GM23338 (cell line): Measurements from ENCODE around the gene ARL15. TPM values are rescaled to one million over a fixed set of nuclear protein-coding genes. Genes with fewer than 3 reads are reported as not detected.

Source experiments
- ATAC-seq: fragments of 200-7000 bp; cut with Tn5 transposase; 3 replicates; pipeline ENCODE4 v1.9.1; 2020
- DNase-seq: peaks from one replicate; pipeline ENCODE4 v3.0.0-alpha.2; 2015; ENCODE audit warnings: low spot score
- H2AFZ ChIP-seq: fragments of 200-600 bp; sonication (generic); 2 replicates; pipeline ENCODE4 v1.8.0; 2016; ENCODE audit warnings: antibody characterized with exemption, mild to moderate bottlenecking, moderate library complexity
- H3F3A ChIP-seq: fragments of 200-600 bp; sonication (generic); replicated peaks from 2 replicates; pipeline ENCODE4 v1.8.0; 2017; ENCODE audit warnings: antibody characterized with exemption, mixed run types, low read depth
- H3K27ac ChIP-seq: fragments of 200-600 bp; sonication (generic); 2 replicates; pipeline ENCODE4 v1.6.1; 2016; ENCODE audit warnings: low read depth
- H3K27me3 ChIP-seq: fragments of 200-600 bp; sonication (generic); 2 replicates; pipeline ENCODE4 v1.8.0; 2016; ENCODE audit warnings: mild to moderate bottlenecking, mixed run types, moderate library complexity; ENCODE audit not compliant: insufficient read depth
- H3K36me3 ChIP-seq: fragments of 200-600 bp; sonication (generic); 2 replicates; pipeline ENCODE4 v1.8.0; 2016; ENCODE audit warnings: mild to moderate bottlenecking; ENCODE audit not compliant: insufficient read depth
- H3K4me1 ChIP-seq: fragments of 200-600 bp; sonication (generic); 2 replicates; pipeline ENCODE4 v1.8.0; 2016; ENCODE audit warnings: mild to moderate bottlenecking, moderate library complexity; ENCODE audit not compliant: insufficient read depth
- H3K4me2 ChIP-seq: fragments of 200-600 bp; sonication (generic); 2 replicates; pipeline ENCODE4 v1.7.1; 2017; ENCODE audit warnings: mixed run types
- H3K4me3 ChIP-seq: fragments of 200-600 bp; sonication (generic); 2 replicates; pipeline ENCODE4 v1.6.1; 2016; ENCODE audit warnings: mixed run types
- H3K79me2 ChIP-seq: fragments of 200-600 bp; sonication (generic); replicated peaks from 2 replicates; pipeline ENCODE4 v1.8.0; 2017; ENCODE audit warnings: mild to moderate bottlenecking; ENCODE audit not compliant: insufficient read depth
- H3K9me2 ChIP-seq: fragments of 200-600 bp; sonication (generic); 2 replicates; pipeline ENCODE4 v1.8.0; 2017; ENCODE audit not compliant: insufficient read depth
- H4K20me1 ChIP-seq: fragments of 200-600 bp; sonication (generic); replicated peaks from 2 replicates; pipeline ENCODE4 v1.8.0; 2017; ENCODE audit warnings: mild to moderate bottlenecking; ENCODE audit not compliant: insufficient read depth
- H3K27ac Mint-ChIP-seq: 2 replicates; pipeline ENCODE4 v1.8.0; 2020; ENCODE audit warnings: inconsistent platforms, mild to moderate bottlenecking, moderate library complexity, mixed read lengths
- H3K27me3 Mint-ChIP-seq: 3 replicates; pipeline ENCODE4 v1.8.0; 2022; ENCODE audit warnings: low read depth, mild to moderate bottlenecking, moderate library complexity, mixed read lengths, inconsistent platforms; ENCODE audit not compliant: insufficient read depth, poor library complexity
- H3K36me3 Mint-ChIP-seq: 3 replicates; pipeline ENCODE4 v1.8.0; 2021; ENCODE audit warnings: low read depth, mild to moderate bottlenecking, inconsistent platforms, moderate library complexity, mixed read lengths
- H3K4me1 Mint-ChIP-seq: 3 replicates; pipeline ENCODE4 v1.8.0; 2020; ENCODE audit warnings: mild to moderate bottlenecking, inconsistent platforms, mixed read lengths
- H3K4me3 Mint-ChIP-seq: 3 replicates; pipeline ENCODE4 v1.8.0; 2021; ENCODE audit warnings: moderate library complexity, mild to moderate bottlenecking, inconsistent platforms, mixed read lengths
- H3K9me3 Mint-ChIP-seq: 3 replicates; pipeline ENCODE4 v1.8.0; 2020; ENCODE audit warnings: moderate library complexity, mild to moderate bottlenecking, inconsistent platforms, mixed read lengths
- CREB1 ChIP-seq: fragments of 250-450 bp; sonication (Bioruptor Pico); IDR thresholded peaks from 2 replicates; pipeline ENCODE4 v1.5.0; 2020; ENCODE audit warnings: low read depth, mild to moderate bottlenecking, moderate library complexity
- EZH2 ChIP-seq: fragments of 200-600 bp; sonication (generic); IDR thresholded peaks from one replicate; pipeline ENCODE4 v1.8.0; 2017; ENCODE audit warnings: antibody characterized with exemption, mild to moderate bottlenecking, low read depth; ENCODE audit not compliant: unreplicated experiment
- EZH2phosphoT487 ChIP-seq: fragments of 200-600 bp; sonication (generic); IDR thresholded peaks from one replicate; pipeline ENCODE4 v1.8.1; 2018; ENCODE audit warnings: antibody characterized with exemption; ENCODE audit not compliant: unreplicated experiment
- JUNB ChIP-seq: IDR thresholded peaks from one replicate; pipeline ENCODE4 v1.6.1; 2016; ENCODE audit warnings: antibody characterized with exemption; ENCODE audit not compliant: unreplicated experiment
- NANOG ChIP-seq: IDR thresholded peaks from 2 replicates; pipeline ENCODE4 v1.6.1; 2016; ENCODE audit warnings: antibody characterized with exemption, borderline replicate concordance
- POLR2AphosphoS5 ChIP-seq: IDR thresholded peaks from 2 replicates; pipeline ENCODE4 v1.6.1; 2016; ENCODE audit warnings: antibody characterized with exemption, low read depth
- STAT1 ChIP-seq: IDR thresholded peaks from one replicate; pipeline ENCODE4 v1.6.1; 2016; ENCODE audit warnings: antibody characterized with exemption; ENCODE audit not compliant: unreplicated experiment
- ZNF114 ChIP-seq: fragments of 250-450 bp; sonication (Bioruptor Pico); IDR thresholded peaks from 2 replicates; pipeline ENCODE4 v1.5.0; 2020; ENCODE audit warnings: mild to moderate bottlenecking, moderate library complexity
- ZNF331 ChIP-seq: fragments of 250-450 bp; sonication (Bioruptor Pico); IDR thresholded peaks from 2 replicates; pipeline ENCODE4 v1.5.0; 2020; ENCODE audit warnings: low read depth, mild to moderate bottlenecking, moderate library complexity
- ZNF462 ChIP-seq: fragments of 250-450 bp; sonication (Bioruptor Pico); IDR thresholded peaks from 2 replicates; pipeline ENCODE4 v1.5.0; 2020; ENCODE audit warnings: mild to moderate bottlenecking, moderate library complexity
- polyA plus RNA-seq: library from polyadenylated mRNA; unstranded; fragments of >200 nt; fragmentation: Nextera tagmentation; extraction: Ambion mirVana; gene quantifications from 2 replicates; pipeline ENCODE4 v1.2.1, GENCODE V29; 2016
- total RNA-seq: library from RNA; depleted of rRNA; stranded (reverse); fragments of >200 nt; shearing (Covaris generic); gene quantifications from 2 replicates; pipeline ENCODE4 v1.2.3, GENCODE V29; 2014
- TF ChIP-seq, protein P1 (sequence below): IDR thresholded peaks from one replicate; pipeline ENCODE4 v1.6.1; 2018; ENCODE audit warnings: antibody characterized with exemption; ENCODE audit not compliant: unreplicated experiment
- TF ChIP-seq, protein P2 (sequence below): IDR thresholded peaks from 2 replicates; pipeline ENCODE4 v1.6.1; 2016; ENCODE audit warnings: antibody characterized with exemption
- TF ChIP-seq, protein P3 (sequence below), 2 experiments: fragments of 200-600 bp in 1 of 2; sonication (generic) in 1 of 2; conservative IDR thresholded peaks; 2 replicates each; pipeline versions ENCODE4 v1.5.1 to v1.6.1; 2016 to 2017; ENCODE audit warnings: antibody characterized with exemption in 2 of 2, low read depth in 2 of 2, mild to moderate bottlenecking in 2 of 2, moderate library complexity in 1 of 2

The ARL15 gene
- total and polyA plus RNA-seq, 2 experiments from 2014 or later = 13.0 to 54.0 TPM

DNA sequence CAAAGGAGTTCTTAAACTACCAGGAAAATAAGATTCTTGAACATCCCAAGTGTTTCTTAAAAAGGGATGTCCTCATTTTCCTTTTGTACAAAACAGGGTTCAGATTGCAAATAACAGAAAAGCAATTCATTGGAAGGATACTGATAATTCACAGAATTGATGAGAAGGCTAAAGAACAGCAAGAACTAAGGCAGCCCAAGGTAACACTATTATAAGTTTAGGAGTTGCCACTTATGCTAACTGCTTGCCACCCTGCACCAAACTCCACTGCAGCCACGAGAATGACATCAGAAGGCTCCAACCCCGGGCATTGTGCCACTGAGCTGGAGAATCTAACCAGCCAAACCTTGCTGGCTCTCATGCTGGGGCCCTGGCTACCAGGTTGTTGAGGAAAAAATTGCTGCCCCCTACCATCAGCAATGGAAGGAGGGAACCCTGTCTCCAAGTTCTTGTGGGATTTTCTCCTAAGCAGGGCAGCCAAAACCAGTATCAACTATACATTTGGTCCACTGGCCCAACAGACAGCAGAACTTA, 123.4 kb downstream of the ARL15 start (continued):
- no peak for TF ChIP-seq NANOG
- no peak for TF ChIP-seq POLR2AphosphoS5
- no peak for TF ChIP-seq STAT1

DNA sequence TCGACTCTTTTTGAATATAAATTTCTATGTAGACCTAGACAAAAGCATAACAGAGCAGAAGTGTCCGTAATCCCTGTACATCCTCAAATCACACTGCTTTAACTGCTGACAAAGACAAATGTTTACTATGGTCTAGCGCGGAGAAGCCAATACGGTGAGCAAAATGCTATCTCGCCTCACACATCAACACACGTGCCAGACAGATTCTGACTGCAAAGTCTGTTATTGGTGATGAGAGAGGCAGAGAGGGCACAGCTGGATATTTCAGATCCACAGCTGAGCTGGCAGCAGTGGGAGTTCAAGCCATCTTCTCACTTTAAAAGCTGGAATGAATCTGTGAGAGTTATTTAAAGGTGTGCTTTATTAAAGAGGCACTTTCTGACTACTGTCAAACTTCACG, 124.3 kb downstream of the ARL15 start:
- Histone ChIP-seq H3K4me2 (no peak overlapping the region), H3F3A (no peaks in the 10 kb centered on the region), H2AFZ (no peak overlapping the region), H3K27ac (no peak overlapping the region), H3K36me3 (no peaks in the 10 kb centered on the region), H3K4me3 (no peak overlapping the region), H3K4me1 (peaks cover 15% of the 10 kb centered on the region), H3K9me2 (no peaks in the 10 kb centered on the region), H3K79me2 (peaks cover 7% of the 10 kb centered on the region), H4K20me1 (no peaks in the 10 kb centered on the region), H3K27me3 (no peaks in the 10 kb centered on the region)
- no peak for TF ChIP-seq CREB1 (CRISPR knock-in tag)
- TF ChIP-seq NANOG = no peak
- TF ChIP-seq EZH2 = no peak
- TF ChIP-seq, protein P1, sequence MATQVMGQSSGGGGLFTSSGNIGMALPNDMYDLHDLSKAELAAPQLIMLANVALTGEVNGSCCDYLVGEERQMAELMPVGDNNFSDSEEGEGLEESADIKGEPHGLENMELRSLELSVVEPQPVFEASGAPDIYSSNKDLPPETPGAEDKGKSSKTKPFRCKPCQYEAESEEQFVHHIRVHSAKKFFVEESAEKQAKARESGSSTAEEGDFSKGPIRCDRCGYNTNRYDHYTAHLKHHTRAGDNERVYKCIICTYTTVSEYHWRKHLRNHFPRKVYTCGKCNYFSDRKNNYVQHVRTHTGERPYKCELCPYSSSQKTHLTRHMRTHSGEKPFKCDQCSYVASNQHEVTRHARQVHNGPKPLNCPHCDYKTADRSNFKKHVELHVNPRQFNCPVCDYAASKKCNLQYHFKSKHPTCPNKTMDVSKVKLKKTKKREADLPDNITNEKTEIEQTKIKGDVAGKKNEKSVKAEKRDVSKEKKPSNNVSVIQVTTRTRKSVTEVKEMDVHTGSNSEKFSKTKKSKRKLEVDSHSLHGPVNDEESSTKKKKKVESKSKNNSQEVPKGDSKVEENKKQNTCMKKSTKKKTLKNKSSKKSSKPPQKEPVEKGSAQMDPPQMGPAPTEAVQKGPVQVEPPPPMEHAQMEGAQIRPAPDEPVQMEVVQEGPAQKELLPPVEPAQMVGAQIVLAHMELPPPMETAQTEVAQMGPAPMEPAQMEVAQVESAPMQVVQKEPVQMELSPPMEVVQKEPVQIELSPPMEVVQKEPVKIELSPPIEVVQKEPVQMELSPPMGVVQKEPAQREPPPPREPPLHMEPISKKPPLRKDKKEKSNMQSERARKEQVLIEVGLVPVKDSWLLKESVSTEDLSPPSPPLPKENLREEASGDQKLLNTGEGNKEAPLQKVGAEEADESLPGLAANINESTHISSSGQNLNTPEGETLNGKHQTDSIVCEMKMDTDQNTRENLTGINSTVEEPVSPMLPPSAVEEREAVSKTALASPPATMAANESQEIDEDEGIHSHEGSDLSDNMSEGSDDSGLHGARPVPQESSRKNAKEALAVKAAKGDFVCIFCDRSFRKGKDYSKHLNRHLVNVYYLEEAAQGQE = no peak
- no peak for TF ChIP-seq STAT1
- no peak for TF ChIP-seq ZNF331
- TF ChIP-seq POLR2AphosphoS5 = no peak
- TF ChIP-seq, protein P2, sequence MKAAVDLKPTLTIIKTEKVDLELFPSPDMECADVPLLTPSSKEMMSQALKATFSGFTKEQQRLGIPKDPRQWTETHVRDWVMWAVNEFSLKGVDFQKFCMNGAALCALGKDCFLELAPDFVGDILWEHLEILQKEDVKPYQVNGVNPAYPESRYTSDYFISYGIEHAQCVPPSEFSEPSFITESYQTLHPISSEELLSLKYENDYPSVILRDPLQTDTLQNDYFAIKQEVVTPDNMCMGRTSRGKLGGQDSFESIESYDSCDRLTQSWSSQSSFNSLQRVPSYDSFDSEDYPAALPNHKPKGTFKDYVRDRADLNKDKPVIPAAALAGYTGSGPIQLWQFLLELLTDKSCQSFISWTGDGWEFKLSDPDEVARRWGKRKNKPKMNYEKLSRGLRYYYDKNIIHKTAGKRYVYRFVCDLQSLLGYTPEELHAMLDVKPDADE = no peak
- TF ChIP-seq, protein P3, sequence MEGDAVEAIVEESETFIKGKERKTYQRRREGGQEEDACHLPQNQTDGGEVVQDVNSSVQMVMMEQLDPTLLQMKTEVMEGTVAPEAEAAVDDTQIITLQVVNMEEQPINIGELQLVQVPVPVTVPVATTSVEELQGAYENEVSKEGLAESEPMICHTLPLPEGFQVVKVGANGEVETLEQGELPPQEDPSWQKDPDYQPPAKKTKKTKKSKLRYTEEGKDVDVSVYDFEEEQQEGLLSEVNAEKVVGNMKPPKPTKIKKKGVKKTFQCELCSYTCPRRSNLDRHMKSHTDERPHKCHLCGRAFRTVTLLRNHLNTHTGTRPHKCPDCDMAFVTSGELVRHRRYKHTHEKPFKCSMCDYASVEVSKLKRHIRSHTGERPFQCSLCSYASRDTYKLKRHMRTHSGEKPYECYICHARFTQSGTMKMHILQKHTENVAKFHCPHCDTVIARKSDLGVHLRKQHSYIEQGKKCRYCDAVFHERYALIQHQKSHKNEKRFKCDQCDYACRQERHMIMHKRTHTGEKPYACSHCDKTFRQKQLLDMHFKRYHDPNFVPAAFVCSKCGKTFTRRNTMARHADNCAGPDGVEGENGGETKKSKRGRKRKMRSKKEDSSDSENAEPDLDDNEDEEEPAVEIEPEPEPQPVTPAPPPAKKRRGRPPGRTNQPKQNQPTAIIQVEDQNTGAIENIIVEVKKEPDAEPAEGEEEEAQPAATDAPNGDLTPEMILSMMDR (conservative IDR thresholded peaks at IDR 0.05; ENCODE audit: low read depth in 2 of 2) = no peak
- TF ChIP-seq ZNF462 (CRISPR knock-in tag) = no peak
- no peak for TF ChIP-seq ZNF114 (CRISPR knock-in tag)
- no peak for TF ChIP-seq EZH2phosphoT487
- no peak for TF ChIP-seq JUNB
- no peaks in the 10 kb centered on the region for H3K27me3 Mint-ChIP-seq
- ATAC-seq (no peak), DNase-seq (no peak)
- no peaks in the 10 kb centered on the region for H3K36me3 Mint-ChIP-seq
- peaks cover 4% of the 10 kb centered on the region; the same call in 1 of the 3 replicates for H3K9me3 Mint-ChIP-seq
- peak overlapping the region; percentile 73; the same call in 1 of the 2 replicates for H3K27ac Mint-ChIP-seq
- no peak overlapping the region for H3K4me3 Mint-ChIP-seq
- peaks cover 29% of the 10 kb centered on the region for H3K4me1 Mint-ChIP-seq
